GM18511 (cell line): ENCODE measurements around the gene DPP9.
"Not testable (repeated sequence)": the region's sequence is repeated elsewhere in the genome, so short reads cannot be mapped to it uniquely, and the experiment has no call there.

ENCODE experiments used
- ATAC-seq: cut with Tn5 transposase; IDR thresholded peaks from one replicate; pipeline ENCODE4 v1.9.1; 2021; ENCODE audit warnings: mild to moderate bottlenecking, moderate library complexity; ENCODE audit not compliant: unreplicated experiment

Gene DPP9

GRCh38 chr19:4691373-4691772 is 32.3 kb downstream of the DPP9 start:
- no peak for ATAC-seq

- ATAC-seq = no peak
Observed at GRCh38 chr19:4690361-4690760, 33.3 kb downstream of the DPP9 start.

- ATAC-seq = no peak
Observed at GRCh38 chr19:4689403-4689802, 34.2 kb downstream of the DPP9 start.

- no peak for ATAC-seq
Observed at GRCh38 chr19:4688587-4688986, 35.1 kb downstream of the DPP9 start.

- no peak for ATAC-seq
Observed at GRCh38 chr19:4687396-4687795, 36.2 kb downstream of the DPP9 start.

GRCh38 chr19:4686700-4687099 is 36.9 kb downstream of the DPP9 start:
- ATAC-seq = no peak

- no peak for ATAC-seq
Observed at GRCh38 chr19:4684312-4685095, 39.1 kb downstream of the DPP9 start.

GRCh38 chr19:4682417-4683200 is 41.0 kb downstream of the DPP9 start:
- no peak for ATAC-seq

- not testable (repeated sequence) for ATAC-seq
Observed at GRCh38 chr19:4680021-4680420, 43.6 kb downstream of the DPP9 start.

GRCh38 chr19:4678881-4679790 is 44.5 kb downstream of the DPP9 start:
- no peak for ATAC-seq

- no peak for ATAC-seq
Observed at GRCh38 chr19:4676955-4677731, 46.5 kb downstream of the DPP9 start.

- ATAC-seq = no peak
Observed at GRCh38 chr19:4675346-4675745, 48.3 kb downstream of the DPP9 start.

- no peak for ATAC-seq
Observed at GRCh38 chr19:4673726-4674125, 49.9 kb downstream of the DPP9 start.

GRCh38 chr19:4673216-4673615 is 50.4 kb downstream of the DPP9 start:
- ATAC-seq = no peak

- ATAC-seq = no peak
Observed at GRCh38 chr19:4671185-4671851, 52.3 kb downstream of the DPP9 start.

- ATAC-seq = peak; percentile 80
Observed at GRCh38 chr19:4669723-4670480, 53.7 kb downstream of the DPP9 start, which contains the start of gene MYDGF. MYDGF (minus strand) TSS chr19:4670342; CDS start chr19:4670334, 8 bp downstream.

- ATAC-seq = no peak
Observed at GRCh38 chr19:4664642-4665041, 59.0 kb downstream of the DPP9 start.

GRCh38 chr19:4662812-4663211 is 60.8 kb downstream of the DPP9 start:
- no peak for ATAC-seq
